A673 (cell line): ENCODE data around the gene SLC2A9. TPM values are rescaled to one million over a fixed set of nuclear protein-coding genes. Genes with fewer than 3 reads are reported as not detected.

Source experiments
- BruUV-seq: library from RNA; stranded (reverse); fragments of 400-500 nt; replicated peaks from 2 replicates; lab custom pipeline; 2021; lab: Mats Ljungman, UMichigan
- CTCF ChIA-PET: fragments of 300-600 bp; sonication (Branson Sonifier 250); formaldehyde crosslinking; loops from one replicate; lab custom pipeline; 2022; ENCODE audit warnings: antibody characterized with exemption; lab: Charles Lee
- POLR2A ChIA-PET: fragments of 300-600 bp; sonication (Branson Sonifier 250); formaldehyde crosslinking; loops from one replicate; lab custom pipeline; 2022; ENCODE audit warnings: antibody characterized with exemption; ENCODE audit not compliant: low non-redundant PET; lab: Charles Lee
- DNase-seq: peaks from one replicate; pipeline ENCODE4 v3.0.0-alpha.2; 2015; ENCODE audit warnings: low spot score
- H3K27ac ChIP-seq: fragments of 200-600 bp; sonication (generic); 2 replicates; pipeline ENCODE4 v1.5.1; 2016; ENCODE audit warnings: mixed run types, low read depth, mild to moderate bottlenecking, mixed read lengths, antibody characterized with exemption, low read length; ENCODE audit not compliant: poor library complexity, severe bottlenecking
- H3K27me3 ChIP-seq: fragments of 200-600 bp; sonication (generic); replicated peaks from 2 replicates; pipeline ENCODE4 v1.6.1; 2017; ENCODE audit warnings: mixed run types, low read depth, mild to moderate bottlenecking, mixed read lengths, antibody characterized with exemption, low read length; ENCODE audit not compliant: insufficient read depth, poor library complexity
- H3K36me3 ChIP-seq: fragments of 200-600 bp; sonication (generic); 2 replicates; pipeline ENCODE4 v1.6.1; 2016; ENCODE audit warnings: mixed run types, mild to moderate bottlenecking, mixed read lengths, antibody characterized with exemption, low read length; ENCODE audit not compliant: insufficient read depth, poor library complexity, severe bottlenecking
- H3K4me1 ChIP-seq: fragments of 200-600 bp; sonication (generic); 2 replicates; pipeline ENCODE4 v1.6.1; 2017; ENCODE audit warnings: mixed run types, mild to moderate bottlenecking, mixed read lengths, antibody characterized with exemption, low read length; ENCODE audit not compliant: insufficient read depth, poor library complexity, severe bottlenecking
- H3K4me3 ChIP-seq: fragments of 200-600 bp; sonication (generic); 2 replicates; pipeline ENCODE4 v1.5.1; 2016; ENCODE audit warnings: low read depth, mixed run types, mild to moderate bottlenecking, mixed read lengths, low read length; ENCODE audit not compliant: poor library complexity, severe bottlenecking
- H3K9me3 ChIP-seq: fragments of 200-600 bp; sonication (generic); 2 replicates; pipeline ENCODE4 v1.6.1; 2016; ENCODE audit warnings: mixed run types, low read depth, mild to moderate bottlenecking, mixed read lengths, antibody characterized with exemption, low read length; ENCODE audit not compliant: poor library complexity, severe bottlenecking
- CTCF ChIP-seq: fragments of 300-800, 200-600 bp; sonication (generic); conservative IDR thresholded peaks from 2 replicates; pipeline ENCODE4 v1.5.1; 2017; ENCODE audit warnings: low read depth, mild to moderate bottlenecking, antibody characterized with exemption, low read length, moderate library complexity, mixed read lengths
- EZH2 ChIP-seq: fragments of 200-600 bp; sonication (generic); IDR thresholded peaks from 2 replicates; pipeline ENCODE4 v1.6.1; 2017; ENCODE audit warnings: borderline replicate concordance, low read depth, mild to moderate bottlenecking, mixed read lengths, antibody characterized with exemption, low read length; ENCODE audit not compliant: poor library complexity, severe bottlenecking
- intact Hi-C: fragments of 100-400 bp; cut with micrococcal nuclease; formaldehyde crosslinking; loops from one replicate; pipeline ENCODE4 v1.10.0; 2022; ENCODE audit not compliant: unreplicated experiment
- total RNA-seq: library from RNA; stranded (reverse); gene quantifications from 2 replicates; pipeline ENCODE4 v1.2.3, GENCODE V29; 2021

SLC2A9 gene
- total RNA-seq, 1 experiment from 2014 or later: not detected

DNA sequence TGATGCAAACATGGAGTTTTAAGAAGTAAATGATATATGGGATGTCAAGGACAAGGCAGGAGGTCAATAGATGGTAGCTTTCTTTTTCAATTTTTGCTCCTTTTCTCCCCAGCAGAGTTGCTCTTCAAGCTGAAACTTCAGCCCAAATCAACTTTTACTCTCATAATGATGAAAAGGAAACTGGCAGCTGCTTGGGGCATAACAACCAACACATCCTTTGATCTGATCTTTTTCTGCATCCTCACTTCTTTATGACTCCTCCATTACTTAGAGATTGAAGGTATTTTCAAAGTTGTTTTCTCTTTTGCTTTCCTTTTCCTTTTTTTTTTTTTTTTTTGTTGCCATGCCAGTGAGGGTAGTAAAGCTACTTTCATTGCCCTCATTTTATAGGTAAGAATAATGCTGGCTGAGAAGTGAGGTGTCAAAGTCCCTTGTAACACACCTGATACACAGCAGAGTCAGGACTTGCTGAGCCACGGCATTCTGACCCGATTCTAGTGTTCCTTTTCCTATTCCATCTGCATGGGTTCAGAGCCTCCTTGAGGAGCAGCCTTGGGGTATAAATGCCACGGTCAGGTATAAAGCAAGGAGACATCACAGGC lies 26.9 kb downstream of the SLC2A9 start:
- Histone ChIP-seq H3K27me3 (no peaks in the 10 kb centered on the region), H3K27ac (no peak overlapping the region), H3K4me1 (no peaks in the 10 kb centered on the region), H3K9me3 (no peaks in the 10 kb centered on the region), H3K36me3 (no peaks in the 10 kb centered on the region), H3K4me3 (no peak overlapping the region)
- DNase-seq: no peak
- no TSS peak for BruUV-seq
- TF ChIP-seq EZH2: no peak
- TF ChIP-seq CTCF: no peak
- ChIA-PET POLR2A (no interaction called here), CTCF (no interaction called here)
- intact Hi-C loops: no loop called here

DNA sequence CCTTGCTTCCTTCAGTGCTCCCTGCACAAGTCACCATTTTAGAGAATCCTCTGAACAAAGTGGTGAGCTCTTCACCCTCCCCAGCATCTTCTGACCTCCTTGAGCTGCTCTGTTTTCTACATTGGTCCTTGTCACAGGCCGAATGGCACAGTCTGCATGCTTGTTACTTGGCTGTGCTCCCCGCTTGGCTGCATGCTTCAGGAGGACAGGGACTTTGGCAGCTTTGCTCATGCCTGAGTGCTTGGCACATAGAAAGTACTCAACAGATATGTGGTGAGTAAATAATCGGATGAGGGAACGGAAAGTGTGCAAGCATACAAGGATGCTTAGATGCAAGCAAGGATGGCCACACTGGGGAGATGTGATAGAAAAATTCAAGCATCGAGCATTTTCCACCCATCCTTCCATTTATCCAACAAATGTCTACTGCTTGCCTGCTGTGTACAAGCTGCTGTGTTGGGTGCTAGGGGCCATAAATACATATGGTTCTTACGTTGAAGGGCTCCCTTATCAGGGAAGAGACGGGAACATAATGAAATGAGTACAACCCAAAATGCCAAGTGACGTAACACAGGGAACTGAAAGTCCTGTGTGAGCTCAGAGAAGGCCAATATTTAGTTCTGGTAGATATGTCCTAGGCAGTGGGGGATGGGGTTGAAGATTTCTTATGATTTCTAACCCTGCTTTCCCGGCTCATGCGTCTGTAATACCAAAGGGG lies 31.2 kb downstream of the SLC2A9 start:
- Histone ChIP-seq H3K27ac (no peak overlapping the region), H3K27me3 (no peaks in the 10 kb centered on the region), H3K4me3 (no peak overlapping the region), H3K36me3 (no peaks in the 10 kb centered on the region), H3K9me3 (no peaks in the 10 kb centered on the region), H3K4me1 (no peaks in the 10 kb centered on the region)
- BruUV-seq: no TSS peak
- intact Hi-C loops: no loop called here
- CTCF ChIA-PET: no interaction called here
- POLR2A ChIA-PET: no interaction called here
- DNase-seq: no peak
- no peak for TF ChIP-seq EZH2
- no peak for TF ChIP-seq CTCF

GRCh38 chr4:9988933-9989332 lies 32.4 kb downstream of the SLC2A9 start:
- DNase-seq: no peak
- no TSS peak for BruUV-seq
- no peaks in the 10 kb centered on the region for H3K9me3 ChIP-seq
- intact Hi-C loops: no loop called here
- H3K36me3 ChIP-seq: no peaks in the 10 kb centered on the region
- ChIA-PET CTCF (no interaction called here), POLR2A (no interaction called here)
- no peak overlapping the region for H3K4me3 ChIP-seq
- no peak for TF ChIP-seq CTCF
- no peak for TF ChIP-seq EZH2
- H3K27me3 ChIP-seq: no peaks in the 10 kb centered on the region
- no peaks in the 10 kb centered on the region for H3K4me1 ChIP-seq
- H3K27ac ChIP-seq: no peak overlapping the region
